Amniotic epithelial cell (primary cell): Measurements from ENCODE around the gene SCAF4.
"Not testable (repeated sequence)": the region's sequence is repeated elsewhere in the genome, so short reads cannot be mapped to it uniquely, and the experiment has no call there.

Experiments used
- DNase-seq: peaks from one replicate; pipeline ENCODE4 v3.0.0-alpha.2; 2010; ENCODE audit warnings: low read depth

The SCAF4 gene

GRCh38 chr21:31634993-31635392 is 96.9 kb downstream of the SCAF4 start:
- no peak for DNase-seq

- DNase-seq: not testable (repeated sequence)
These were observed 100.0 kb downstream of the SCAF4 start for GRCh38 chr21:31631881-31632280.

GRCh38 chr21:31629972-31630711 is 101.8 kb downstream of the SCAF4 start:
- peak; percentile 93 for DNase-seq

- no peak for DNase-seq
These were observed 106.9 kb downstream of the SCAF4 start for GRCh38 chr21:31624961-31625491.

- no peak for DNase-seq
These were observed 107.7 kb downstream of the SCAF4 start for GRCh38 chr21:31624181-31624580.

GRCh38 chr21:31623664-31624063 is 108.3 kb downstream of the SCAF4 start:
- no peak for DNase-seq

GRCh38 chr21:31622397-31622796 is 109.5 kb downstream of the SCAF4 start:
- no peak for DNase-seq
